ENCODE data around the gene SLC16A1.
"Not testable (repeated sequence)": the region's sequence is repeated elsewhere in the genome, so short reads cannot be mapped to it uniquely, and the experiment has no call there.

SLC16A1 gene

DNA sequence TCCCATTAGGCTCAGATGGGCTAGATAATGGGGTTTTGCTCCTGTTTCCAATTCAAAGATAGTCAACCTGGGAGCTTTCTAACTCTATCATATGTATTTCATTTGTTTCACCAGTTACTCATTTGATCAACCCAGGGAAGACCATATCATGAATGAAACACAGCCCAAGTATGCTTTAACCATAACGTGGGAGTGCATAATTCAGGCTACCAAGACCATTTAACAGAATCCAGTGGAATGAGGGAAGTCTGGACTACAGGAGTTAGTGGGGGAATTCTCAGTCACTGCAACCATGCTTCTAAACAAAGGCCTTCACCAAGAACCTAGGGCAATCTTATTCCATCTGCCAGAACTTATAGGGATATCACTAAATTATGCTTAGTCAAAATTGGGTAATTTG, 15.0 kb upstream of the SLC16A1 start:
- DNase-seq (ENCODE audit: low read depth, low spot score): no peak

DNA sequence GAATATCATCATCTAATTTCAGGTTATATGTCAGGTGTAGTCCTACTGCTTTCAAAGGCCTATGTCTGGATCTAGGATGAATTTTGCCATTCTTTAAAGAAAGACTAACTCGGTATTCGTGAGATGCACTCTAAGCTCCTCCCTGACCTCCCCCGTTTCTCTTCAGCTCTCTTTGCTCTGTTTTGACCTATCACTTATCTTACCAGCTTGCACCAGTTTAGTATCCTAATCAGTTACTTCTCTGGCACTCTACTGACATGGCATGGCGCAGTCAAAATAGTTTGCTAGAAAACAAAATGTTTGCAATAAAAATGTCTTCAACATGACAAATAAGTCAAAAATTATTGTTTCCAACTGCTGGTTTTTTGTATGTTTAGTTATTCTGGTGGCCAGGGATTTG, 8.4 kb upstream of the SLC16A1 start:
- DNase-seq (ENCODE audit: low read depth, low spot score): no peak

DNA sequence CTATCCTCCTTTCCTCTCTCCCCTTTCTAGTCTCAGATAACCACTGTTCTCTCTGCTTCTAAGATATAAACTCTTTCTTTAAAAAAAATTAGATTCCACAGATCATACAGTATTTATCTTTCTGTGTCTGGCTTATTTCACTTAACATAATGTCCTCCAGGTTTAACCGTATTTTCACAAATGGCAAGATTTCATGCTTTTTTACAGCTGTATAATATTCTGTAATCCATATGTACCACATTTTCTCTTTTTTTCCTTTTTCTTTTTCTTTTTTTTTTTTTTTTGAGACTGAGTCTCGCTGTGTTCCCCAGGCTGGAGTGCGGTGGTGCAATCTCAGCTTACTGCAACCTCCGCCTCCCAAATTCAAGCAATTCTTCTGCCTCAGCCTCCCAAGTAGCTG, 5.1 kb upstream of the SLC16A1 start:
- DNase-seq (ENCODE audit: low read depth, low spot score): no peak

DNA sequence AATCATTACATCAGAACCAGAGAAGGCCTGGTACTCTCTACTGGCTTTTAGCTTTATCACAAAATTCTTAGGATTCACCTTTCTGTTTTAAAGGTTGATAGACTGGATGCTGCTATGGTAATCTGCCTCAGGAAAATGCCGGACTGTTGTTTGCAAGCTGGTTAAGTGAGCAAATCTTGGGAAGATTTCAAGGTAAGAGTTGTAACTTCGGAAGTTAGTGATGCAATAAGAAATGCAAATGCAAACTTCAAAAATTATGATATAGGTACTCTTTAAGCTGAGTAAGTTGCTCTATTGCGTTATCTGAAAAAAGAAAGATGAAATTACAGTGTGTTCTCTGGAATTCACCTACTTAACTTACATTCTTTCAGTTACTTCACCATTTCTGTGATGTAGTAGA, 4.4 kb upstream of the SLC16A1 start:
- no peak for DNase-seq (ENCODE audit: low read depth, low spot score)

DNA sequence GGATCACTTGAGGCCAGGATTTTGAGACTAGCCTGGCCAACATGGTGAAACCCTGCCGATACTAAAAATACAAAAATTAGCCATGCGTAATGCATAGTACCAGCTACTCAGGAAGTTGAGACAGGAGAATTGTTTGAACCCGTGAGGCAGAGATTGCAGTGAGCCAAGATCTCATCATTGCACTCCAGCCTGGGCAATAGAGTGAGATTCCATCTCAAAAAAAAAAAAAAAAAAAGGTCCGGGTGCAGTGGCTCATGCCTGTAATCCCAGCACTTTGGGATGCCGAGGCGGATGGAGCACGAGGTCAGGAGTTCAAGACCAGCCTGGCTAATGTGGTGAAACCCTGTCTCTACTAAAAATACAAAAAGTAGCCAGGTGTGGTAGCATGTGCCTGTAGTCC, 2.2 kb upstream of the SLC16A1 start:
- not testable (repeated sequence) for DNase-seq (ENCODE audit: low read depth, low spot score)

DNA sequence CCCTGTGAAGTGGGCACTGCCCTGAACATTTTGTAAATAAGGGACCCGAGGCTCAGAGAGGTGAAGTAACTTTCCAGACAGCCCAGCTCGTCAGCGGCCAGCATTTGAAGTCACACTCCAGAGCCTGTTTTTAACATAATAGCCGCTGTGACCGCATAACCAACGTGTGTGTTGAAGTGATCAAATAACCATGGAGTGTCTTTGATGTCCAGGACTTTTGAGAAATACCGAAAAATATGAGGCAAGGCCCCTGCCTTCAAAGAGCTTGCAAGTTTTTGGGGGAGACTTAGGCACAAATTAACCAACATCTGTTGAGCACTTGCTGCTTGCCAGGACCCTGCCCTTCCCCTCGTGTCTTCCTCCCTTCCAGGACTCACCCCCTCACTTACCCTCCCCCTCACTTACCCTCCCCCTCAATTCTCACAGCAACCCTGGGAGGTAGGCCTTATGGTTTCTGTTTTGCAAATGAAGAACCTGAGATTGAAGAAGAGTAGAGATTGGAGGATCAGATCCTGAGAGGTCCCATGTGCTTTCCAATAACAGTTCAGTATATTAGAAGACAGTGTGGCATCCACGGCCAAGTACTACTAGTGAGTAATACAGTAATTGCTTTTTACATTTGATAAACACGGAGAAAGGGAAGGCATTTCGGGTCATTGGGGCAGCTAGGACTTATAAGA, 1.3 kb upstream of the SLC16A1 start:
- DNase-seq (ENCODE audit: low read depth, low spot score): peak; percentile 70

DNA sequence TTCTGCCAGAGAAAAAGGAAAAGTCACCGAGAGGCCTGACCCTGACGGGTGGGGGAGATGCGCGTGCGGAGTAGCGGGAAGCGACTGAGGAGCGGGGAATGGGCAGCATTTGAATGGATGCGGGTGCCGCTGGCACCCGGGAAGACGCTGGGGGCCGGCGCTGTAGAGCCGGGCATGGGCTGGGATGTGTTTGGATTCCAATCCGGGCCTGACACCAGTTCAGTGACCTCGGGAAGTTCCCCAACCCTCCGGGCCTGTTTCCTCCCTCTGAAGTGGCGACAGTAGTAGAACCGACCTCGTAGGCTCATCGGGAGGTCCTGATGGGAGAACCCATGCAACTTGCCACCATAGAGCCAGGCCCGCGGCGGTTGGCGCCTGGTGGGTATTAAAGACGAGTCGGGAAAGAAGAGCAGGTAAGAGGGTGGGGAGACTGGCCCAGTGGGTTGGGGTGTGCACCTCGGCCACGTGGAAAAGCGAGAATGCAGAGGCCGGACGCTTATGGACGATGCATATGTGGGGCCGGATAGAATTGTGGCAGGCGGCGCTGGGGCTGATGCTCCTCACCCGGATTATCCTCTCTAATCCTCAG, 642 bp upstream of the SLC16A1 start:
- DNase-seq (ENCODE audit: low read depth, low spot score): no peak

DNA sequence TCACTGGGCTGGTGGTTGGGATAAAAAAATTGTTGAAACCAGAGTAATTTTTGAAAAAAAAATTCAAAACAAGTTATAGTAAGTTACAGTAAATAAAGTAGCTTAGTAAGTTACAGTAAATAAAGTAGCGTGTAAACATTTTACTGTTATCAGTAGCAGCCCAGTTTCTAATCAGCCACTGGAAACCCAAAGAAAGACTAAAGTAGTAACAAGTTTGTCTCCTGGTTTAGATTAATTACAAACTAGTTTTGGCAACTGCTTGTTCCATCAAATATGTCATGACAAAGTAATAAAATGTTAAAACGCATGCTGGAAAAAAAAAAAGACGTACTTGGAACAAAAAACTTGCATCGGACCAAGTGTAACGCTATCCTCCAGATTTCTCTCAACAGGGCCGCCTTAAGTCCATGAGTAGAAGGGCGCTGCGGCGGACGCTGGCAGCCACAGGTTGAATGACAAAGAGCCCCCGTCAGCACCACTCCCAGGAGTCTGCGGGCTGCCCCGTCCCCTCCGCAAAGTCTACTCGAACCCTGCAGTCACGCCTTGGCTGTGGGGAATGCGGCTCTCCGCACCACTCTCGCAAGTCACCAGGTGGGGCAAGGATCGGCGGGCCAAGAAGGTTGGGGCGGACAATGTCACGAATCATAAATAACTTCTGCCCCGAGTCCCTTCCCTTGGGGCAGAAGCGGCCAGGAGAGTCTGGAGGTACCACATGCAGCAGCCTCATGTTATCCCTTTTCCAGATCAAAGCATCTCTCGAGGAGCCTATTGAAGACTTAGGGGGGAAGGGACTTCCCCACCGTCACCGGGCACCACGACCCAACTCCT, 837 bp downstream of the SLC16A1 start:
- peak; percentile 90 for DNase-seq (ENCODE audit: low read depth, low spot score)

DNA sequence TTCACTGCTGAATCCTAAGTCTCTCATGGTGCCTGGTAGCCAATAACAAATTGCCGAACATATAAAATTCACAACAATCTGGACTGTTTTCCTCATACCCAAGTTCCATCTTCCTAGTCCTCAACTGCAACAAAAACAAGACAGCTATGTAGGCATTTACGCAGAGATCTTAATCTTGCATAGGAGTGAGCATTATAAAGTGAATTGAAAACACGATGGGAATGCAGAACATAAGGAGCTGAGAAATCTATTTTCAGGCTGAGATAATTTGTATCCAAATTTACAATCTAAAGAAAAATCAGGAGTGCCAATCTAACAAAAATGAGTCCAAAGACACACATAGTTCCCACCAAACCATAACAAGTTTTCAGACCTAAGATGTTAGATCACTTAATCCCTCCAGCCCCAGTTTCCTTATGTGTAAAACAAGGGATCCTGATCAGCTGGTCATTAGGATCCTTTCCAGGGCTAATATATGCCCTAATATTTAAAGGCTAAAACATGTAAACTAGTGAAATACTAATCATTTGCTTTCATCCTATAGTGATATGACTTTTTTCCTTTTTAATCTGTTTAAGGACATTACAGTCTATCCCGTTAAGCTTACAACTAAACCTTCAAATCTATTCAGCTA, 1.9 kb downstream of the SLC16A1 start:
- DNase-seq (ENCODE audit: low read depth, low spot score): no peak

DNA sequence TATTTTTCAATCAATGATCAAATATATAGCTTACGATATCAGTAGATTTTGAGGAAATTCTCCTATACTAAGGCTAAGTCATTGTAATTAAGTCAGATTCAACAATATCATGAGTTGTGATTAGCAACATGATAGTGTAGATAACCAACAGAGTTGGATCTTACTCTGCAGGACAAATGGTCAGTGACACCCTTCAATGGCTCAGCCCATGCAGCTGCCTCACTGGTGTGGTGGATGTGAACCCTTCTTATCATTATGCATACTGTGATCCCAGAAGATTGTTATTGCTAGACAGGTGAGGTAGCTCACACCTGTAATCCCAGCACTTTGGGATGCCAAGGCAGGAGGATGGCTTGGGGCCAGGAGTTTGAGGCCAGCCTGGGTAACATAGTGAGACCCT, 5.6 kb downstream of the SLC16A1 start:
- DNase-seq (ENCODE audit: low read depth, low spot score): no peak

DNA sequence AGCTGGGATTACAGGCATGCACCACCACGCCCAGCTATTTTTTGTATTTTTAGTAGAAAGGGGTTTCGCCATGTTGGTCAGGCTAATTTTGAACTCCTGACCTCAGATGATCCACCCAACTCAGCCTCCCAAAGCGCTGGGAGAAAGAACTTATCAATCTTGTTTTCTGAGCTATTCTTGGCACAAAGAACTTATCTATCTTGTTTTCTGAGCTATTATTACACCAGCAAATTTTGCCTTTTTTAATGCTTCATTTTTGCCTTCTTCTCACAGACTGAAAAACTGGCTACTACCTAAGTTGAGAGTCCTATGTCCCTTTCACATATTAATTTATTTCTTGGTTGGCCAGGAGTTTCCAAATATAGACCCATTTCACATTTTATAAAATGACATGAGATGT, 9.3 kb downstream of the SLC16A1 start:
- DNase-seq (ENCODE audit: low read depth, low spot score): no peak

DNA sequence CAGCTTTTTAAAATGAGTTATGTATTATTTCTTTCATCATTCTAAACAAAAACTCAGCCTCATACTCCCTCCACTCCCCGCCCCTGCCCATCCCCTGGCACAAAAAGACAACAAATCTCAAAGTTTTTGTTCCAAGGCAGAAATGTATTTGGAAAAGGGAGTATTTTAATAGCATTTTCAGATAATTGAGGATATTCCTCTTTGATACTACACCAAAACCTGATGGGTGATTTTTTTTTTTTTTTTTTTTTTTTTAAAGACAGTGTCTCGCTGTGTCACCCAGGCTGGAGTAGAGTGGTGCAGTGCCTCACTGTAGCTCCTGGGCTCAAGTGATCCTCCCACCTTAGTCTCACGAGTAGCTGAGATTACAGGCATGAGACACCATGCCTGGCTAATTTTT, 16.2 kb downstream of the SLC16A1 start:
- no peak for DNase-seq (ENCODE audit: low read depth, low spot score)

DNA sequence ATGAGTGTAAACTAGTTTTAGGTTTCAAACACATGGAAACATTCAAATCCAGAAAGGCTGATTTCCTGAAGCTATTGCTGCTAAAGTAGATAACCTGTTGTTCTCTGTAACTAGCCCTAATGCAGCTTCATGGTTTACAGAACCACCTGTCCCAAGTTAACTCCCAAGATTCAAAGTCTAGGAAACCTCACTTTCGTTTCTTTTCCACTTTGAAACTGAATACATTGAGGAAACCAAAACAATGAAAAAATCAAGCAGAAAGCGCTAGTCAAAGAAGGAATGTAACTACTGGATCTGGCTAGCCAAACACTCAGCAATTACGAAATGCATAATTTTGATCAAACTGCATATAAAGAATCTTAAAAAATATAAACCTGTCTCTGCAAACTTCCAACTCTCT, 17.8 kb downstream of the SLC16A1 start:
- DNase-seq (ENCODE audit: low read depth, low spot score): no peak

DNA sequence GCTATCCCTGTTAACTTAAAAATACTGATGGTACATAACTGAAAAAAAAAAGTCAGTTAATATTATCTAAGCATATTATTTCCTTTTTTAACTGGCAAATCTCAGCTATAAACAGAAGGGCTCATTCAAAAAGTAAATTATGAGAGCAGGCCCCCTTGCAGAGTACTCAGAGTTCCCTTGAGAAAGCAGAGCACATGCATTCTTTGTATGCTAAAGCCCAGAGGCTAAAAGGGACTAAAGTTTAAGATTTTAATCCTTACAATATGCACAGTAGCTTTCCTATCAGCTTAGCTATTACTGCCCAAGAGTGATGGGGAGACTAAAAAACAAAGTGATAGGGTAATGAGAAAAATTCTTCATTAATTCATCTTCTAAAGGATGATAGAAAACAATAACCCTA, 18.5 kb downstream of the SLC16A1 start:
- no peak for DNase-seq (ENCODE audit: low read depth, low spot score)

DNA sequence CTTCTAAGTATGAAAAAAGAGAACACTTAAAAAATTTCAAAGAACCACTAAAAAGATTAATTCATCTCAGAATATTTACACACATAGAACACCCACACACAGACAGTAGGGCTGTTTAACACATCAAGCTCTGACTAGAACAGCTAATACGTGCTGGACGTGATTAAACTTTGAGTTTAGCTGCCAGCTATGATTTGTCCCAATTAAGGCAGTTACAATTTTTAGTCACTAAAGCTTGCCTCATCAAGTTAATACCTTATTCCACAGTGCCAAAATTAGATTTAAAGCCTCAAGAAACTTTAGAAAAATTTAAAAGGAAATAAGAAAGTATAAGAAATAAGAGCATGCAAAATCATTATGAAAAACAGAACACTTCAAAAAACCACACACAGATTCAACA, 18.9 kb downstream of the SLC16A1 start:
- DNase-seq (ENCODE audit: low read depth, low spot score): no peak

DNA sequence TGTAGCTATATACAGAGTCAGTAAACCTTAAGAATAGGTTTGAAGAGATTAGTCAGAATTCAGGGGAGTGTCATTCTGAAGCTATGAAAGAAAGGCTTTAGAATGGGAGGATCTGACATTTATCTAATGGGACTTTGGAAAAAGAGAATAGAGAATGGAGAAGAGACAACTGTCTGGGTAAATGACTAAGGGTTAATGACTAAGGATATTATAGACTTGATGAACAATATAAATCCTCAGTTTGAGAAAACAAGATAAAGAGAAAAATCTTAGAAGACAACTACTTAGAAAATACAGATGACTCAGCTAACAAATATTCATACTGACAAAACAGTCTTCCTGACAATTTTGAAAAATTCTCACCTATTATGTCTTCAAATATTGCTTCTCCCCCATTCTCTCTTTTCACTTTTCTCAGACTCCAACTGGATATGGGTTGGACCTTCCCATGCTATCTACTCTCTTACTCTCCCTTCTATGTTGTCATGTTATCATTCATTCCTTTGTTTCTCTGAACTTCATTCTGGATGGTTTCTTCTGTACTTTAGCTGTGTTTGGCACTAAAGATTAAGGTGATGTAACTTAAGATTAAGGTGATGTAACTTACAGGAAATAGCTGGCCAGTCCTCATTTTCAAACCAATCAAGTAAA, 20.4 kb downstream of the SLC16A1 start:
- DNase-seq (ENCODE audit: low read depth, low spot score): no peak

DNA sequence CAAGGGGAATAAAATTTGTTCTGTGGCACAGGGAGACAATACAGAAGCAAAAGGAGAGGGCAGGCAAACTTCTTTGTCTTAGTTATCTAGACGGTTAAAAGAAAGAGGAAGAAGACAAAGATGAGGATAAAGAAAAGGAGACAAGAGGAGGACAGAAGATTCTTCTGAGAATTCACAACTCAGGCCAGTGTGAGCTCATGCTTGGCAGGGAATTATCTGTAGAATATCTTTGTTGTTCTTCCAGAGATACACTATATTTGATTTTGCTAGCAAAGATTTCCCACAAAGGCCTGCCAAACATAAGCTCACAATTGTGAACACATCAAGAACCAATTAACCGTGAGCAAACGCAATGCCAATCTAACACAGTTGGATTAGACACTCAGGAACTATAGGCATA, 21.4 kb downstream of the SLC16A1 start:
- no peak for DNase-seq (ENCODE audit: low read depth, low spot score)

DNA sequence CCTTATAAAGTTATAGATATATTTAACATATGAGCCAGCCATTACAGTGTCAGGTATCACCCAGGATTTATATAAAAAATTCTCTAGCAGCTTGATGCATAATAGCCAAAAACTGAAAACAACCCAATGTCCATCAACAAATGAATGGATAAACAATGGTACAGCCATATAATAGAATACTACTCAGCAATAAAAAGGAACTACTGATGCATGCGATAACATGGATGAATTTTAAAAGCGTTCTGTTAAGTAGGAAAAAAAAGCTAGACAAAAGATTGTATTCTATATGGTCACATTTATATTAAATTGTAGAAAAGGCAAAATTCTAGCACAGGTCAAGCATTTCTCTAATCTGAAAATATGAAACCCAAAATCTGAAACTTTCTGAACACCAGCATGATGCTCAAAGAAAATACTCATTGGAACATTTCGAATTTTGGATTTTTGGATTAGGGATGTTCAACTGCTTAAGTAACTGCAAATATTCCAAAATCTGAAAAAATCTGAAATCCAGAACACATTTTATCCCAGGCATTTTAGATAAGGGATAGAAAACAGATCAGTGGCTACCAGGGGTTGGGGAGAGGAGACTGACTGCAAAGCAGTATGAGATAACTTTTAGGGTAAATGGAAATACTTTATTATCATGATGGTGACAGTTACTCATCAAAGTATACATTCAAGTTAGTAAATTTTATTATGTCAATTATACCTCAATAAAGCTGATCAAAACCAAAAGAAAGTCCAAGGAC, 22.0 kb downstream of the SLC16A1 start:
- DNase-seq (ENCODE audit: low read depth, low spot score): no peak

DNA sequence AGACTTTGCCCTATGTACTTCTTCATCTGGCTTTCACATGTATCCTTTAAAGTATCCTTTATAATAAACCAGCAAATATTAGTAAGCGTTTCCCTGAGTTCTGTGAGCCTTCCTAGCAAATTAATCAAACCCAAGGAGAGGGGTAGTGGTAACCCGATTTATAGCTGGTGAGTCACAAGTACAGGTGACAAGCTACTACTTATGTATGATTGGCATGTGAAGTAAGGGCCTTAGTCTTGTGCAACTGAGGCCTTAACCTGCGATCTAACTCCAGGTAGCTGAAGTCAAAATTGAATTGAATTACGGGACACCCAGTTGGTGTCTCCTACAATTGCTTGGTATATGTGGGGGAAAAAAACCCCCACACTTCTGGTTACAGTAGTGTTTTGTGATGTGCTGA, 26.0 kb downstream of the SLC16A1 start:
- no peak for DNase-seq (ENCODE audit: low read depth, low spot score)

DNA sequence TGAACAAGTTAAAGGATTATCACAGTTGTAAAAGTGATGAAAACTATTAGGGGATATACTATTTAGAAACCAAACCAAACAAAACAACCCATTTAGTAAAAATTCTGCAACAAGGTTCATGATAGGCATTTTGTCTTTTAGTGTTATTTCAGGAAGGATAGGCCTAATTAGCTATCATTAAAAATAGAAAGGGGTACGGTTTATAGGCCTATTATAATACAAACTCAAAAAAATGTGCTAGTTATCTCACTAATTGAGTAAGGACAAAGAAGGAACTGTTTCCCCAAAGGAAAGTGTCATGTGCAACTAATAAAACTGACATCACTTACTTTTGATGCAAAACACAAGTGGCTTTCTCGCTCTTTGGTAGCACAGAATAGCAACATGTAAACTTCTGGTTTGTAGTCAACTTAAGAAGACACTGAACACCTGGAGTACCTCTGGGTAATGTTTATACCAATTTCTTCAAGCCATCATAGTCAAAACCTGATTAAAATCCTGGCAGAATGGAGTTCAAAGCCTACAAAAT, 28.5 kb downstream of the SLC16A1 start:
- no peak for DNase-seq (ENCODE audit: low read depth, low spot score)

DNA sequence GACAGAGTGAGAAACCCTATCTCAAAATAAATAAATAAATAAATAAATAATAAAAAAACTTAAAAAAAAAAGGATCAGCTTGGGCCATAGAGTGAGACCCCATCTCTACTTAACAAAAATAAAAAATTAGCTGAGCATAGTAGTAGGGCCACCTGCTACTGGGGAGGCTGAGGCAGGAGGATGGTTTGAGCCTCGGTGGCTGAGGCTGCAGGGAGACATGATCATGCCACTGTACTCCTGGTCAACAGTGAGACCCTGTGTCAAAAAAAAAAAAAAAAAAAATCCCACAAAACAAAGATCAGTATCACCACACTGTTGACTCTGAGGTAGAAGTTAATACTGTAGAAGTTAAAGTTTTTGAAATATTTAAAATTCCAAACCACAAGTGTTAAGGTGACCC, 29.1 kb downstream of the SLC16A1 start:
- no peak for DNase-seq (ENCODE audit: low read depth, low spot score)

All from ELF-1 (cell line).